HepG2 (cell line): ENCODE measurements around the gene SLC2A4. TPM values are rescaled to one million over a fixed set of nuclear protein-coding genes. Genes with fewer than 3 reads are reported as not detected.

Source experiments
- ARID4A ChIP-seq: sonication (generic); formaldehyde crosslinking; IDR thresholded peaks from 2 replicates; pipeline ENCODE4 v1.5.0; 2020; ENCODE audit warnings: mild to moderate bottlenecking, missing genetic modification reagents, borderline replicate concordance
- MEIS2 ChIP-seq: sonication (generic); formaldehyde crosslinking; IDR thresholded peaks from 2 replicates; pipeline ENCODE4 v1.9.0; 2021; ENCODE audit warnings: mild to moderate bottlenecking, missing genetic modification reagents
- RBFOX2 ChIP-seq: fragments of 200-400 bp; formaldehyde crosslinking; IDR thresholded peaks from 2 replicates; pipeline ENCODE4 v1.6.1; 2017; ENCODE audit warnings: low read depth, mild to moderate bottlenecking, low read length
- SALL1 ChIP-seq: sonication (generic); formaldehyde crosslinking; IDR thresholded peaks from 2 replicates; pipeline ENCODE4 v1.8.0; 2022; ENCODE audit warnings: mild to moderate bottlenecking, missing genetic modification reagents
- SATB2 ChIP-seq: sonication (generic); formaldehyde crosslinking; IDR thresholded peaks from 2 replicates; pipeline ENCODE4 v1.5.0; 2020; ENCODE audit warnings: missing genetic modification reagents
- ZNF510 ChIP-seq: sonication (generic); formaldehyde crosslinking; IDR thresholded peaks from 2 replicates; pipeline ENCODE4 v1.4.0; 2020; ENCODE audit warnings: low read depth, mild to moderate bottlenecking, missing genetic modification reagents
- ZNF558 ChIP-seq: sonication (generic); formaldehyde crosslinking; IDR thresholded peaks from 2 replicates; pipeline ENCODE4 v1.9.0; 2022; ENCODE audit warnings: mild to moderate bottlenecking, missing genetic modification reagents, borderline replicate concordance
- ZNF564 ChIP-seq: sonication (generic); formaldehyde crosslinking; IDR thresholded peaks from 2 replicates; pipeline ENCODE4 v1.8.1; 2023; ENCODE audit warnings: mild to moderate bottlenecking, missing genetic modification reagents
- polyA plus RNA-seq, 8 experiments: library from polyadenylated mRNA; depleted of rRNA in 3 of 8; stranded (reverse) in 7 of 8; unstranded in 1 of 8; fragments of >200 nt; fragmentation: Illumina TruSeq in 4 of 8; extraction: Trizol in 4 of 8; gene quantifications; 2 replicates each; pipeline versions ENCODE4 v1.2.1 to v1.2.3, GENCODE V29; 2011 to 2016; ENCODE audit warnings: low read depth in 4 of 8, missing spikeins in 1 of 8, mixed read lengths in 1 of 8; ENCODE audit not compliant: insufficient read depth in 1 of 8
- total RNA-seq, 5 experiments: library from RNA; depleted of rRNA; stranded (reverse); fragments of >200 nt; fragmentation: Illumina TruSeq; extraction: Trizol; gene quantifications; 2 replicates each; pipeline ENCODE4 v1.2.3, GENCODE V29; 2016; ENCODE audit warnings: low read depth in 1 of 5
- TF ChIP-seq, protein P1 (sequence below): sonication (generic); formaldehyde crosslinking; IDR thresholded peaks from 2 replicates; pipeline ENCODE4 v1.8.0; 2022; ENCODE audit warnings: low read depth, missing genetic modification reagents
- TF ChIP-seq, protein P2 (sequence below): sonication (generic); formaldehyde crosslinking; IDR thresholded peaks from 2 replicates; pipeline ENCODE4 v1.8.1; 2023; ENCODE audit warnings: mild to moderate bottlenecking, missing genetic modification reagents

SLC2A4 gene
- total and polyA plus RNA-seq, 2 of the 13 experiments (the other 11 are each of a cell fraction or from before 2014, with no cell fraction given) = 4.9 to 5.8 TPM

DNA sequence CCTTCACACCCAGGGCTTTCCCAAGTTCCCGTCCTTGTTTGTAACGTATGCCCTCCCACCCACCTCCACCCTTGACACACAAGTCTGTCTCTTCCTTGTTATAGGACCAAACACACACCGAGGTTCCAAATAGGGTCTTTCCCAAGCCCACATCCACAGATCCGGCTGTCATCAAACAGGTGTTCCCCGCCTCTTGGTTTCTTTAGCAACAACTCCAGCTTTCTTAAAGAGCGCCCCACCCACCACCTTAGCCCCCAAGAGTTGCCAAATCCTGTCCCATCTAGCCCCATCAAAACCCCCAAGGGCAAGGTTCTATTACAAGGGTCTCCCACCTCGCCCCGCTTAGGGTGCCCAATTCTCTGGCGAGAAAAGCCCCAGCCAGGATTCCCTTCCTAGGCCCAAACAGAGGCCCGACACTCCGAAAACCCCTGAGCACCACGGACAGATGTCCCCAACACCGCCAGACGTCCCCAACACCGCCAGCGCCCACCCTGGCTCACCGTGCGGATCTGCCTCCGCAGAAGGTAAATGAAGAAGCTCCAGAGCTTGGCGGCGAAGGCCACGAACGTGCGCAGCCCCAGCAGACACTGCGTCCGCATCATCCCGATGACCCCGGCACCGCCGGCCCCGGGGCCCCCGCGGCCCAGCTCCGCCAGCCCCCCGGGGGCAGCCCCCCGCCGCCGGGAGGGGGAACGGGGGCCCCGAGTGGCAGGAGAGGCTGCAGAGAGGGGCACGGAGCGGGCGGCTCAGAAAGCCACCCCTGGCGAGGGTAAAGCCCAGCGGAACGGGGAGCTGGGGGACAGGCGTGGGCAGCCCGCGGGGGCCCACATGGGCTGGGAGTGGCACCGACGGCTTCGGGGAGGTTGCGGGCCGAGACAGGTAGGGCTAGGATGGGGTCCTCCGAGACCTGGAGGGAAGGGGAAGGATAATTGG, 30.6 kb upstream of the SLC2A4 start (continued):
- TF ChIP-seq RBFOX2 (peak; percentile 66), SALL1 (no peak), ZNF510 (CRISPR knock-in tag) (0 out of 2 replicates have a peak, but pooled peaks have one; percentile 3), ARID4A (0 out of 2 replicates have a peak, but pooled peaks have one; percentile 13), ZNF558 (CRISPR knock-in tag) (peak; percentile 17; the same call in 1 of the 2 replicates), SATB2 (CRISPR knock-in tag) (0 out of 2 replicates have a peak, but pooled peaks have one; percentile 41), ZNF564 (CRISPR knock-in tag) (0 out of 2 replicates have a peak, but pooled peaks have one; percentile 16), MEIS2 (CRISPR knock-in tag) (peak; percentile 33; the same call in 1 of the 2 replicates)
- TF ChIP-seq, protein P1, sequence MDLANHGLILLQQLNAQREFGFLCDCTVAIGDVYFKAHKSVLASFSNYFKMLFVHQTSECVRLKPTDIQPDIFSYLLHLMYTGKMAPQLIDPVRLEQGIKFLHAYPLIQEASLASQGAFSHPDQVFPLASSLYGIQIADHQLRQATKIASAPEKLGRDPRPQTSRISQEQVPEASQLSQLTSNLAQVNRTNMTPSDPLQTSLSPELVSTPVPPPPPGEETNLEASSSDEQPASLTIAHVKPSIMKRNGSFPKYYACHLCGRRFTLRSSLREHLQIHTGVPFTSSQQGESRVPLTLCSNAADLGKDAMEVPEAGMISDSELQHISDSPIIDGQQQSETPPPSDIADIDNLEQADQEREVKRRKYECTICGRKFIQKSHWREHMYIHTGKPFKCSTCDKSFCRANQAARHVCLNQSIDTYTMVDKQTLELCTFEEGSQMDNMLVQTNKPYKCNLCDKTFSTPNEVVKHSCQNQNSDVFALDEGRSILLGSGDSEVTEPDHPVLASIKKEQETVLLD = peak; percentile 30; the same call in 1 of the 2 replicates
- TF ChIP-seq, protein P2, sequence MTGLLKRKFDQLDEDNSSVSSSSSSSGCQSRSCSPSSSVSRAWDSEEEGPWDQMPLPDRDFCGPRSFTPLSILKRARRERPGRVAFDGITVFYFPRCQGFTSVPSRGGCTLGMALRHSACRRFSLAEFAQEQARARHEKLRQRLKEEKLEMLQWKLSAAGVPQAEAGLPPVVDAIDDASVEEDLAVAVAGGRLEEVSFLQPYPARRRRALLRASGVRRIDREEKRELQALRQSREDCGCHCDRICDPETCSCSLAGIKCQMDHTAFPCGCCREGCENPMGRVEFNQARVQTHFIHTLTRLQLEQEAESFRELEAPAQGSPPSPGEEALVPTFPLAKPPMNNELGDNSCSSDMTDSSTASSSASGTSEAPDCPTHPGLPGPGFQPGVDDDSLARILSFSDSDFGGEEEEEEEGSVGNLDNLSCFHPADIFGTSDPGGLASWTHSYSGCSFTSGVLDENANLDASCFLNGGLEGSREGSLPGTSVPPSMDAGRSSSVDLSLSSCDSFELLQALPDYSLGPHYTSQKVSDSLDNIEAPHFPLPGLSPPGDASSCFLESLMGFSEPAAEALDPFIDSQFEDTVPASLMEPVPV (CRISPR knock-in tag) = 0 out of 2 replicates have a peak, but pooled peaks have one; percentile 12
